HFF-Myc (cell line): ENCODE measurements around the gene HPD.

Experiments
- DNase-seq: peaks from one replicate; pipeline ENCODE4 v3.0.0-alpha.2; 2011; ENCODE audit warnings: low read depth; ENCODE audit errors: extremely low read depth
- H3K4me3 ChIP-seq: replicated peaks from 2 replicates; pipeline ENCODE4 v1.5.1; 2011; ENCODE audit warnings: low read depth, mild to moderate bottlenecking, control low read depth, low read length
- TF ChIP-seq, protein P1 (sequence below): IDR thresholded peaks from 2 replicates; pipeline ENCODE4 v1.5.1; 2012; ENCODE audit warnings: mild to moderate bottlenecking, low read depth, low read length, control low read depth; ENCODE audit errors: missing control alignments

Gene HPD

DNA sequence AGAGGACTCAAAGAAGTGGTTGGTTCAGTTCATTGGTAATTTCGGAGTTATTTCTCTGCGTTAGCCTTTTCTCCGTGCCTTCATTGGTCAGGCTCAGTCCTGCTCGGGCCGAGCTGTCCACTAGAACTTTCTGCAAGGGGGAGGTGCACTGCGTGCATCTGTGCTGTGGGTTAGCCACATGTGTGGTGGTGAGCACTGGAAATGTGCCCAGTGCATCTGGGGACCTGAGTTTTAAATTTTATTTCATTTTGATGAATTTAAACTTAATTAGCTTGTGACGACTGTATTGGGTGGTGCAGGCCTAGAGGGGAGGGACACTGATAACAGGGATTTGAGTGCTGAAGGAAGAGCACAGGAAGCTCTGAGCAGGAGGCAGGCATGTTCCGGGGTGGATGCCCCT, 30.4 kb downstream of the HPD start:
- DNase-seq: no peak

GRCh38 chr12:121827351-121828099, 31.1 kb downstream of the HPD start:
- DNase-seq: no peak
- TF ChIP-seq, protein P1, sequence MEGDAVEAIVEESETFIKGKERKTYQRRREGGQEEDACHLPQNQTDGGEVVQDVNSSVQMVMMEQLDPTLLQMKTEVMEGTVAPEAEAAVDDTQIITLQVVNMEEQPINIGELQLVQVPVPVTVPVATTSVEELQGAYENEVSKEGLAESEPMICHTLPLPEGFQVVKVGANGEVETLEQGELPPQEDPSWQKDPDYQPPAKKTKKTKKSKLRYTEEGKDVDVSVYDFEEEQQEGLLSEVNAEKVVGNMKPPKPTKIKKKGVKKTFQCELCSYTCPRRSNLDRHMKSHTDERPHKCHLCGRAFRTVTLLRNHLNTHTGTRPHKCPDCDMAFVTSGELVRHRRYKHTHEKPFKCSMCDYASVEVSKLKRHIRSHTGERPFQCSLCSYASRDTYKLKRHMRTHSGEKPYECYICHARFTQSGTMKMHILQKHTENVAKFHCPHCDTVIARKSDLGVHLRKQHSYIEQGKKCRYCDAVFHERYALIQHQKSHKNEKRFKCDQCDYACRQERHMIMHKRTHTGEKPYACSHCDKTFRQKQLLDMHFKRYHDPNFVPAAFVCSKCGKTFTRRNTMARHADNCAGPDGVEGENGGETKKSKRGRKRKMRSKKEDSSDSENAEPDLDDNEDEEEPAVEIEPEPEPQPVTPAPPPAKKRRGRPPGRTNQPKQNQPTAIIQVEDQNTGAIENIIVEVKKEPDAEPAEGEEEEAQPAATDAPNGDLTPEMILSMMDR: no peak
- no peak overlapping the region for H3K4me3 ChIP-seq

More for the DNA sequence above, 30.4 kb downstream of the HPD start:
- TF ChIP-seq, protein P1: no peak
- H3K4me3 ChIP-seq: no peak overlapping the region

DNA sequence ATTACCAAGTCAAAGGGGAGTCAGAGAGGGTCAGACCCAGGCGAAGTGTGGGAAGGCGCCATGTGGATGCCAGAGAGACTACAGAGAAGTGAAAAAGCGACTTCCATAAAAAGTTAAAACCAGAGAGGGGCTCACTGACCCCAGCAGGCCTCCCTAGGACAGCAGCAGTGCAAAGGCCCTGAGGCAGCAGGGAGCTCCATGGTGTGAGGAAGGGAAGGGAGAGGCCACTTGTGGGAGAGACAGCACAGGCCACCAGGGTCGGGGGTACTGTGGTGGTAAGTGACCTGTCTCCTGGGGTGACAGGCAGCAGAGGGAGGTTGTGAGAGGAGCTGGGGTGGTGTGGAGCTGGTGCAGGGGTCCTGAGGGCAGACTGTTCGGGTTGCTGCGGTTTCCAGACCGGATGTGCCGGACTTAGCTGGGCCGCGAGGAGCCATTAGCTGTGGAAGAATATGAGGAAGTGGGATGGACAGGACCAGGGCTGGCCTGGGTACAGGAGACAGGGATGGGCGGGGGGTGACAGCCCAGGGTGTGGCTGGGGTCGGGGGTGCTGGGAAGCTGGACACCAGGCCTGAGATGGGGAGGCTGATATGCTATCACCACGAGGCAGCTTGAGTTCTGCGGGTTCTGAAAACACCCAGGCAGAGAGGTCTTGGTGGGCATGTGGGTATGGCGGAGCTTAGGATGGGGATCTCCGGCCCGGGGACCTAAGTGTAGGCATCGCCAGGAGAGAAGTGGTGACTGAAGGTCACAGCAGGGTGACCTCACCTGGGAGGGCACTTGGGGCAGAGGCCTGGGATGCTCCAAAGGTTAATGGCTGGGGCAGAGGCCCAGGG, 32.1 kb downstream of the HPD start:
- no peak overlapping the region for H3K4me3 ChIP-seq
- DNase-seq: no peak
- TF ChIP-seq, protein P1: no peak

DNA sequence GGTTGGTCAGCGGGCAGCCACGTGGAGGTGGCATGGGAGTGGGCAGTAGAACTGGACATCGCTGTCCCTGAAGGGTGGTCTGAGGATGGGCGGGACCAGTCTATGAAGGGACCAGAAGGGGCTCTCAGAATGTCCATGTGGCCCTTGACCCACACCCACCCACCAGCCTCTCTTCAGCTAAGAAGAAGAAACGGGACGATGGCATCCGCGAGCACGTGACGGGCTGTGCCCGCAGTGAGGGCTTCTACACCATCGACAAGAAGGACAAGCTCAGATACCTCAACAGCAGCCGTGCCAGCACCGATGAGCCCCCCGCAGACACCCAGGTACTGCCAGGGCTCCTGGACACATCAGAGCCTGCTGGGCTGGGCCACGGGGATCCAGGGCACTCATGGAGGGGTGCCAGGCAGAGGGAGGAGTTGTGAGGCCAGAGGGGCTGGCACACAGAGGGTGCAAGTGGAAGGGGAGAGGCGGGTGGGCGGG, 33.6 kb downstream of the HPD start:
- DNase-seq: no peak
- H3K4me3 ChIP-seq: no peak overlapping the region
- TF ChIP-seq, protein P1: no peak

DNA sequence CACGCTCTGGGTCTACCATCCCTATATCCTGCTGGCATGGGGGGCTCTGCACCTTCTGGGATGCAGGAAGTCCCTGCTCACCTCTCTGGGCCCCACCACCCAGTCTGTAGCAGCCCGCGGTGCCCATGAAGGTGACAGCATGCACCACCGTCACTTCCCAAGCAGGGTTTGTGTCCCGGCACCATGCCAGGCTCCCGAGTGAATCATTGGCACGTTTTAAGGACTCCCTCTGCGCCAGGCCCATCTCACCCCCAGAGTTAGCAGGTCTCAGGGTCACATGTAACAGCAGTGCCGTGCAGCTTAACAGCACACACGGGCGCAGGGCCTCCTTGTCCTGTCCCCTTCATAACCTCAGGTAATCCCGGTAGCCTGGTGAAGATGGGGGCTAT, 34.9 kb downstream of the HPD start:
- no peak overlapping the region for H3K4me3 ChIP-seq
- TF ChIP-seq, protein P1: no peak
- no peak for DNase-seq

DNA sequence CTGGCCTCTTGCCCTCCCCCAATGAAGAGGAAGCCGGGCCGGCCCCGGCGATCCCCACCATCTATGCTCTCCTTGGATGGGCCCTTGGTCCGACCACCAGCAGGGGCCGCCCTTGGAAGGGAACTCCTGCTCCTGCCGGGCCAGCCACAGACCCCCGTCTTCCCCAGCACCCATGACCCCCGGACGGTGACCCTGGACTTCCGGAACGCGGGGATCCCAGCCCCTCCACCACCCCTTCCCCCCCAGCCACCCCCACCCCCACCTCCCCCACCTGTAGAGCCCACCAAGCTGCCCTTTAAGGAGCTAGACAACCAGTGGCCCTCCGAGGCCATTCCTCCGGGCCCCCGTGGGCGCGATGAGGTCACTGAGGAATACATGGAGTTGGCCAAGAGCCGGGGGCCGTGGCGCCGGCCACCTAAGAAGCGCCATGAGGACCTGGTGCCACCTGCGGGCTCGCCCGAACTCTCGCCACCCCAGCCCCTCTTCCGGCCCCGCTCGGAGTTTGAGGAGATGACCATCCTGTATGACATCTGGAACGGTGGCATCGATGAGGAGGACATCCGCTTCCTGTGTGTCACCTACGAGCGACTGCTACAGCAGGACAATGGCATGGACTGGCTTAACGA, 35.4 kb downstream of the HPD start:
- TF ChIP-seq, protein P1: no peak
- no peak overlapping the region for H3K4me3 ChIP-seq
- no peak for DNase-seq
